ENCODE measurements around the gene TTLL9. TPM values are rescaled to one million over a fixed set of nuclear protein-coding genes. Genes with fewer than 3 reads are reported as not detected.

The TTLL9 gene
- total RNA-seq, 1 donor from 2014 or later: 7.1 TPM

DNA sequence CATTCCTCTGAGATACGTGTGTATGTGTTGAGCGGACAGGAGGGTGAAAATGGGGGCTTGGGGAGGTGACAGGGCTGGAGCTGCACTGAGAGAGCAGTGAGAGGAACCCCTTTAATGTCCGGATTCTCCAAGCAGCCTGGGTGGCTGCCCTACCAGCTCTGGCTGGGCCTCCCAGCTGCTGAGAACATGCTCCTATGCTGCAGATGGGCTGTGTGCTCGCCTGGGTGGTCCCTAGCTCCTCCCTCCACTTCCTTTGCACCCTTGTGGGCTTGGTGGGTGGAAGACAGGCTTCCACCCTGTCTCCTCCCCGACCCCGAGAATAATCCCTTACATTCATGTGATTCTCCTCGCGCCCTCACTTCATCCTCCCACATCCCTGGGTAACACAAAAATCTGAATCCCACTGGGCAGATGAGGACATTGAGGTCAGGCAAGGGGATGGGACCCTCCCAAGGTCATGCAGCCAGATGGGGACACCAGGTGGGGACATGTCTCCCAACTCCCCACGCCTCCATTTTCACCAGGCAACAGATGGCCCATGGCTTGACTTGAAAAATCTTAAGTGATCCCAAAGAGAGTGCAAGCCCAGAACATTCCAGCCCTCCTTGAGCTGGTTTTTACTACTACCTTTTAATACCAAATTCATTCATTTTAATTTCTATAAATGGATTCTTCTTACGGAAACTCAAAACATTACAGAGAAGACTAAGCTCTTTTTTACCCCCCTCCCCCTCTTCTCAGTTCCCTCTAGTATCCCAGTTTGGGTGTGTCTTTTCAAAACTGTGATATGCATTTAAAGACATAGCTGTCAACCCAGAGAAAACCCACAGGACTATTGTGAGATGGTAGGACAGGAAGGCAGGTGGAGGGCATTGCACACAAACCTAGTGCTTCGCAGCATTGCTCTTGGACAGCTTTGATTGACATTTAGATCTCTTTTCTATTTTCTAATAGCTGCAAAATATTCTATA lies 86.4 kb downstream of the TTLL9 start:
- intact Hi-C loops (cut with DNase I): no loop called here
- DNase-seq (ENCODE audit: low spot score): no peak
- ATAC-seq: peak; percentile 31

DNA sequence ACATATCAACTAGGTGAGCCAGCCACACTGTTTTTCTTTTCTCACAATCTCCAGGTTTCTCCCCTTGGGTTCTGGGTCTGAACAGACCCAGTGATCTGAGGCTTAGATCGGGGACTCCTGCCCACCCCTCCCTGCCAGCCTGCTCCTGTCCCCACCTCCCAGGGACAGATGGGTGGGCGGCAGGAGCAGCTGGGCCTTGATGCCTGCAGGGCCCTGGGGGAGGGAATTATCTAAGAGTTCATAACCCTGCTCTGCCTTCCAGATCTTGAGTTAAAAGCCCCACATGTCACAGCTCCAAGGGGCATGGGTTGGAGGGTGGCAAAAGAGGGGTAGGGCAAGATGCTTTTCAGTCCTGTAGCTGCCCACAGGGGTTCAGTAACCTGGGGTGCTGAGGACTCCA lies 92.3 kb downstream of the TTLL9 start:
- ATAC-seq (no peak), DNase-seq (ENCODE audit: low spot score) (no peak)
- intact Hi-C loops (cut with DNase I): no loop called here

DNA sequence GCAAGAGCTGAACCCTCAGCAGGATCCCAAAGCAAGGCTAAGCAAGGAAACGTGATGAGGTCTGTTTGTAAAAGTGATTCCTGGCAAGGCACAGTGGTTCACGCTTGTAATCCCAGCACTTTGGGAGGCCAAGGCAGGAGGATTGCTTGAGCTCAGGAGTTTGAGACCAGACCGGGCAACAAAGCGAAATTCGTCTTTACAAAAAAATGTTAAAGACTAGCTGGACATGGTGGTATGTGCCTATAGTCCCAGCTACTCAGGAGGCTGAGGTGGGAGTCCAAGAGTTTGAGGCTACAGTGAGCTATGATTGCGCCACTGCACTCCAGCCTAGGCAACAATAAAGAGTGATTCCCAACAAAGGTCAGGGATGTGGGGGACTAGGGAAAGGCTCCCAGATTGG lies 93.5 kb downstream of the TTLL9 start:
- DNase-seq (ENCODE audit: low spot score) (no peak), ATAC-seq (no peak)
- intact Hi-C loops (cut with DNase I): no loop called here

DNA sequence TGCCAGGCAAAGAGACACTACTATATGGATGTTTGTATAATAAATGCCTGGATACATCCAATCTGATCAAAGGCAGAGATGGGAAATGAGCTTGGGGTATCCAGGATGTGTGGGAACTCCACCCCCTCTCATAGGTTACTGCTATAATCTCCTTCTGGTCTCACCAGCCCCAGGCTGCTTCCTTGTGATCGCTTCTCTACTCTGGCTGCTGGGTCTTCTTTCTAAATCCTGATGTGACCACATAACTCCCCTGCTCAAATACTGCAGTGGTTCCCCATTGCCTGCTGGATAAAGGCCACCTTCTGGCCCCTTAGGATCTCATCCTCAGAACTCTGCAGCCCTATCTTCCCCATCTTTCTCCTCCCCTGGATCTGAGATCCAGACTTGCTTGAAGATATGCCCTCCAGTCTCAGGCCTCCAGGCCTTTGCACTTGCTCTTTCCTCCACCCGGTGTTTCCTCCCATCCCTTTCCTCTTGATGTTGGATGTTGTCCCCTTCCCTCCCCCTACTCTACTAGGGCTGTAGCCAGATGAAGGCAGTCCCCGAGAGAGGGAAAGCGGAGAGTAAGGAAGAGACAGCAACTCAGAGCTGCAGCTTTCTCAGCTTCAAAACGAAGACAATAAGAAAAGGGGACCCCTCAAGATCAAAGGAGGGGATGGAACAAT lies 96.7 kb downstream of the TTLL9 start:
- no peak for ATAC-seq
- intact Hi-C loops (cut with DNase I): no loop called here
- no peak for DNase-seq (ENCODE audit: low spot score)

DNA sequence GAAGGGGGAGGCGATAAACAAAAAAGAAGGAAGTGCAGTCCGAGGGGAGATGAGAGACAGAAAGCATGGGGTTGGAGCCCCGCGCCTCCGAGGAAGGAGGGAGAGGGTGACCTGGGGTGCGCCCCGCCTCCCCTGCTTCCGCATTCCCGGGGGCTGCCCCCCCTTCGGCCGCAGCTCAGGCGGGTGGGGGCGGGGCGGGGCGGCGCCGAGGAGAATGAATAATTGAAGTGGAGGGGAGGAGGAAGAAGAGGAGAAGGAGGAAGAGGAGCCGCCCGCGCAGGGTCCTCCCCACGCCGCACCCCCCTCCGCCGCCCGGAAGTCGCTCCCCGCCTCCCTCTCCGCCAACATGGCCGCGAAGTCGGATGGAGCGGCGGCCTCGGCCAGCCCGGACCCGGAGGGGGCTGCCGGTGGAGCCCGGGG lies 97.4 kb downstream of the TTLL9 start, which contains the start of gene XKR7:
Gene XKR7 (plus strand): TSS at position 322 of the 420 bp plus-strand sequence. CDS start 25 bp downstream, at position 347.
- intact Hi-C loops (cut with DNase I): no loop called here
- ATAC-seq (no peak), DNase-seq (ENCODE audit: low spot score) (no peak)

GRCh38 chr20:31968291-31969126 lies 98.1 kb downstream of the TTLL9 start:
- ATAC-seq (peak; percentile 85), DNase-seq (ENCODE audit: low spot score) (peak; percentile 85)
- intact Hi-C loops (cut with DNase I): no loop called here

GRCh38 chr20:31969991-31970390 lies 99.6 kb downstream of the TTLL9 start:
- DNase-seq (ENCODE audit: low spot score): no peak
- ATAC-seq: no peak
- intact Hi-C loops (cut with DNase I): no loop called here

DNA sequence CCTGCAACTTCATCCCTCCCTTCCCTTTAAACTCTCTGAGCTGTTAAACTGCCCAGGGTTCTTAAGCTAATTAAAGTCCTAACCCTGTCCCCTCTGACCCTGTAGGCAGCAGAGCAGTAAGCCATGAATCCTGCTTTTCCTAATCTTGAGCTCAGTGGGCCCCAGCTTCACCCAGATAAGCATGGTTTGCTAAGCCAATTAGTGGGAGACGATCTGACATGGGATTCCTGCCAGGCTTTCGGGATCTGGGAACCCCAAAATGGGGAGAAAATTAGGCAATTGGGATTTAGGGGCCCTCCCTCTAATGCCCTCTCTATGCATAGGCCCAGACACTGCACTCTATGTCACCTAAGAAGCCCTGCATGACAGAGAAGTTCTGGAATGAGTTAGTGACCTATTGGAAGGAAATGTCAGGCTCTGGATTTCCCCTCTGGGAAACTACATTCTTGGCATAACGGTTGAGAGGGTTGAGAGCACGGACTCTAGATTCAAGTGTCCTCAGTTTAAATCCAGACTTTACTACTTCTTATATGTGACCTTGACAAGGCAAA lies 102.1 kb downstream of the TTLL9 start:
- intact Hi-C loops (cut with DNase I): no loop called here
- no peak for ATAC-seq
- DNase-seq (ENCODE audit: low spot score): no peak

DNA sequence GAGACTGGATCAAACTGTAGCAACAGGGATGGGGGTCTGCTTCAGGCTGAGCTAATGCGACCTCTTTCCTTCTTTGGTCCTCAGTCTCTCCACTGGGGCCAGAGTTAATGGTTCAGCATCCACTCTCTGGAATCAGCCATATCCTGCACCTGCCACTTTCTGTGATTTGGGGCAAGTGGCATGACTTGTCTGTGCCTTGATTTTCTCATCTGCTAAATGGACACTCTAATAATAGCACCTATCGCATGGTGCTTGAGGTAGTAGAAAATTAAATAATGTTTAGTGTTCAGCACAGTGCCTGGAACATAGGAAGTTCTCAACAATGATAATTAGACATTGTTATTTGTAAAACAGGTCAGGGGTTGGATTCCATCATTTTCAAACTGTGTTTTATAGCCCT lies 103.9 kb downstream of the TTLL9 start:
- DNase-seq (ENCODE audit: low spot score) (no peak), ATAC-seq (no peak)
- intact Hi-C loops (cut with DNase I): no loop called here

- DNase-seq (ENCODE audit: low spot score) (no peak), ATAC-seq (no peak)
- intact Hi-C loops (cut with DNase I): no loop called here
These were observed 104.6 kb downstream of the TTLL9 start for GRCh38 chr20:31974951-31975487.

DNA sequence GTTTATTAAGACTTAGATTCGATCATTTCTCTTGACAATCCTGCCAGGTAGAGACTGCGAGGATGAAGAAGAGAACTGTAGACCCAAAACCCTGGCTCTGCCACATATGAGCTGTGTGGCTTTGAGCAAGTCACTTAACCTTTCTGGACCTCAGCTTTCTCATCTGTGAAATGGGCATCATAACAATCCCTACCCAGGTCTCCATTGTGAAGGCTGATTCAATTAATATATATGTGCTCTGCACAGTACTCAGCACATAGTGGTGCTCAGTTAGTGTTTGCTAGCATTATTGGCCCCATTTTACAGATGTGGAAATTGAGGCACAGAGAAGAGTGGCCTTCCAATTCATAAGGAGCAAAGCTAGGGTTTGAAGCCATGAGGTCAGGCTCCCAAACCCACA lies 105.4 kb downstream of the TTLL9 start:
- no peak for DNase-seq (ENCODE audit: low spot score)
- ATAC-seq: no peak
- intact Hi-C loops (cut with DNase I): no loop called here

GRCh38 chr20:31977080-31977479 lies 106.6 kb downstream of the TTLL9 start:
- ATAC-seq (no peak), DNase-seq (ENCODE audit: low spot score) (no peak)
- intact Hi-C loops (cut with DNase I): no loop called here

DNA sequence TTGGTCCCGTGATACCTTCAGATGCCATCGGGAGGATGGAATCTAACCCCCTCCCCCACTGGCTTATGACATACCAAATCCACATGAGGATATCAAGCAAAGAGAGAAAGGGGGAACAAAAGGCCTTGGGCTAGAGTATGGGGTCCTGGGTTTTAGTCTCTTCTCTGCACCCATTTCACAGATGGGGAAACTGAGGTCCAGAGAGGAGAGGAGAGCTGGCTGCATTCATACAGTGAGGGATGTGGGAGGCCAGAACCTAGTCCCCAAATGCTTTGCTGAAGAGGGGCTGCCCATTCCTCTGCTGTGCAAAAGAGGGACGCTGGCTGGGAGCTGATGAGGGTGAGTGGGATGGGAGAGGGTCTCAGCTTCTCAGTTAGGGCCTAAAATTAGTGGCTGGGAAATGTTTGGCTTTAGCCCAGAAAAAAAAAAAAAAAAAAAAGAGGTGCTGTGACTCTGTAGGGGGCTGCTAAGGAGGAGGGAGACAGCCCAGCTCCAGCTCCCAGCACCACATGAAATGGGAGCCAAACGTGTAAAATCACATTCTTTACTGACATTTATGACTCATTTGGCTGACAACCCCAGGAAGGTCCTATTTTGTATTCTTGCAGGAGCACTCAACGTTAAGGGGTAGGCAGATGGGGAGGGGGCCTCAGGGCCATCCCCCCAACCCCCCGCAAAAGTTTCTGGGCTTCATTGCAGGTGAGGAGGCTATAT lies 109.4 kb downstream of the TTLL9 start:
- intact Hi-C loops (cut with DNase I): no loop called here
- ATAC-seq: no peak

GRCh38 chr20:31981784-31982183 lies 111.3 kb downstream of the TTLL9 start:
- DNase-seq (ENCODE audit: low spot score) (no peak), ATAC-seq (no peak)
- intact Hi-C loops (cut with DNase I): no loop called here

More for the DNA sequence above, 109.4 kb downstream of the TTLL9 start:
- DNase-seq (ENCODE audit: low spot score): no peak

DNA sequence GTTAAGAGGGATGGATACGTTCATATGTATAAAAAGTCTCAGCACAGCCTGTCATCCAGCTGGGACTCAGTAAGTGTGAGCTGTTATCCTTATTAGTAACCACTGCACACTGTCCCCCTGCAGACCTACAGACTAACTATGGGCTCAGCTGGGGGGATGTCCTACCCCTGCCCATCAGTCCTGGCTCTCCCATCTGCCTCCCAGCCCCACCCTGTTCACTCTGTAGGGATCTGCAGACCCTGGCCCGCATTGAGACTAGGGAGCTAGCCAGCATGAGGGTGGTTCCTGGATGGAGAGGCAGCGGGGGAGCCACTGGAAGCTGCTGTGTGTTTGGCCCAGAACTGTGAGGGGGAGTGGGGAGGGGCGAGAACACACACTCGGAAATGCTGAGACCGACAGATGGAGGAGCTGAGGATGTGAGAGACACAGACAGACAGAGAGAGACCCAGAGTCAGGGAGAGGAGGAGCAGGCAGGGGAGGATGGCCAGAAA lies 114.6 kb downstream of the TTLL9 start:
- intact Hi-C loops (cut with DNase I): no loop called here
- ATAC-seq (no peak), DNase-seq (ENCODE audit: low spot score) (no peak)

GRCh38 chr20:31987744-31988143 lies 117.3 kb downstream of the TTLL9 start:
- ATAC-seq (no peak), DNase-seq (ENCODE audit: low spot score) (no peak)
- intact Hi-C loops (cut with DNase I): no loop called here

DNA sequence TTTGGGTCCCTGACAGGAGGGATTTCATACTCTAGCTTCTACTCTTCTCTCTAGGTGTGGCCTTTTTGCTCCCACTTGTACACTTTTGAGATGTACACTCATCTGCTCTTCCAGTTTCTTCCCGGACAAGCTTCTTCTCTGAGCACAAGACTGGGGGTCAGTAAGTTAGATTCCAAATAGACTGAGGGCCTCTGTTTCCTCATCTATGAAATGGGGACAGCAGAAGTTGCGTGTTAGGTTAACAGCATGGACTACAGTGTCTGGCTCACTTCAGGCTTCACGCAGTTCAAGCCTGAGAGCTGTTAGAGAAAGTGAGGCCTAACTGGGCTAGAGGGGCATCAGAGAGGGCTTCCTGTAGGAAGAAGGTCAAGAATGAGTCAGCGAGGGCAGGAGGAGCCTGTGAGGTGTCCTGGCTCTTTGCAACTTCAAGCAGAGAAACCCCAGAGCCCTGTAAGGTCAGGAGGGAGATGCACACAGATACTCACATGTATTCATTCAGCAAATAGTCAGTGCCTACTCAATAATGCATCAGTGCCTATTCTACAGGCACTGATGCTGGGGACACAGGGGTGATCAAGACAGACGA lies 118.1 kb downstream of the TTLL9 start:
- DNase-seq (ENCODE audit: low spot score) (no peak), ATAC-seq (no peak)
- intact Hi-C loops (cut with DNase I): no loop called here

Data from sciatic nerve (tissue), 2 donors.